Ectodermal cell (in vitro differentiated cells): Measurements from ENCODE around the gene SNX1.

ENCODE experiments used
- H3K27ac ChIP-seq: 2 replicates; pipeline ENCODE4 v1.7.0; 2013; ENCODE audit warnings: mild to moderate bottlenecking, low read depth, low read length; ENCODE audit not compliant: insufficient read depth, poor library complexity, severe bottlenecking
- H3K27me3 ChIP-seq: 2 replicates; pipeline ENCODE4 v1.7.0; 2013; ENCODE audit warnings: mild to moderate bottlenecking, low read length; ENCODE audit not compliant: insufficient read depth, control insufficient read depth, poor library complexity, severe bottlenecking
- H3K36me3 ChIP-seq: one replicate; pipeline ENCODE4 v1.7.0; 2013; ENCODE audit warnings: low read length; ENCODE audit not compliant: control insufficient read depth, insufficient read depth
- H3K4me1 ChIP-seq: one replicate; pipeline ENCODE4 v1.7.0; 2013; ENCODE audit warnings: low read length; ENCODE audit not compliant: control insufficient read depth, insufficient read depth
- H3K4me3 ChIP-seq: 2 replicates; pipeline ENCODE4 v1.7.0; 2013; ENCODE audit warnings: low read depth, low read length, control low read depth; ENCODE audit not compliant: insufficient read depth
- H3K9me3 ChIP-seq: 2 replicates; pipeline ENCODE4 v1.7.0; 2013; ENCODE audit warnings: mild to moderate bottlenecking, low read length, moderate library complexity; ENCODE audit not compliant: control insufficient read depth
- WGBS, 2 experiments: methylation state at CpG; one replicate each; pipeline ENCODE4 v1.1.7; 2013; ENCODE audit warnings: missing lambda C conversion rate in 2 of 2; 5-methylcytosine and 5-hydroxymethylcytosine counted together

SNX1 gene

GRCh38 chr15:64163659-64164362 is 68.0 kb downstream of the SNX1 start:
- no peaks in the 10 kb centered on the region for H3K9me3 ChIP-seq
- H3K27ac ChIP-seq: no peak overlapping the region
- peaks cover 9% of the 10 kb centered on the region for H3K4me1 ChIP-seq
- 78 to 79% methylated on average over 14 of the region's 14 CpGs for WGBS, 2 experiments
- H3K36me3 ChIP-seq: peaks cover 7% of the 10 kb centered on the region
- no peak overlapping the region for H3K4me3 ChIP-seq
- H3K27me3 ChIP-seq: no peaks in the 10 kb centered on the region

- H3K9me3 ChIP-seq: no peaks in the 10 kb centered on the region
- no peak overlapping the region for H3K4me3 ChIP-seq
- H3K36me3 ChIP-seq: peaks cover 6% of the 10 kb centered on the region
- 91 to 94% methylated on average over 4 of the region's 4 CpGs for WGBS, 2 experiments
- no peaks in the 10 kb centered on the region for H3K27me3 ChIP-seq
- H3K27ac ChIP-seq: no peak overlapping the region
- peaks cover 9% of the 10 kb centered on the region for H3K4me1 ChIP-seq
These were observed 68.7 kb downstream of the SNX1 start for GRCh38 chr15:64164436-64164835.

- no peaks in the 10 kb centered on the region for H3K27me3 ChIP-seq
- H3K36me3 ChIP-seq: no peaks in the 10 kb centered on the region
- no peaks in the 10 kb centered on the region for H3K9me3 ChIP-seq
- H3K4me3 ChIP-seq: no peak overlapping the region
- H3K27ac ChIP-seq: no peak overlapping the region
- H3K4me1 ChIP-seq: peaks cover 9% of the 10 kb centered on the region
- 92 to 97% methylated on average over 5 of the region's 5 CpGs for WGBS, 2 experiments
These were observed 70.5 kb downstream of the SNX1 start for GRCh38 chr15:64166102-64166890.

- Histone ChIP-seq H3K9me3 (no peaks in the 10 kb centered on the region), H3K27ac (no peak overlapping the region), H3K27me3 (no peaks in the 10 kb centered on the region), H3K36me3 (peaks cover 3% of the 10 kb centered on the region), H3K4me1 (no peaks in the 10 kb centered on the region), H3K4me3 (no peak overlapping the region)
- WGBS, 2 experiments: 89% methylated on average over 6 to 8 of the region's 8 CpGs
These were observed 84.5 kb downstream of the SNX1 start for GRCh38 chr15:64180235-64180824.

- H3K27ac ChIP-seq: no peak overlapping the region
- no peaks in the 10 kb centered on the region for H3K9me3 ChIP-seq
- 94% methylated on average over 4 of the region's 4 CpGs for WGBS, 2 experiments
- no peak overlapping the region for H3K4me3 ChIP-seq
- no peaks in the 10 kb centered on the region for H3K27me3 ChIP-seq
- H3K36me3 ChIP-seq: peaks cover 4% of the 10 kb centered on the region
- H3K4me1 ChIP-seq: no peaks in the 10 kb centered on the region
These were observed 87.1 kb downstream of the SNX1 start for GRCh38 chr15:64182859-64183370.

- Histone ChIP-seq H3K27ac (no peak overlapping the region), H3K27me3 (no peaks in the 10 kb centered on the region), H3K4me1 (no peaks in the 10 kb centered on the region), H3K4me3 (no peak overlapping the region), H3K36me3 (peaks cover 5% of the 10 kb centered on the region), H3K9me3 (no peaks in the 10 kb centered on the region)
- WGBS, 2 experiments: 90 to 96% methylated on average over 8 to 9 of the region's 9 CpGs
These were observed 89.5 kb downstream of the SNX1 start for GRCh38 chr15:64185146-64185911.

- H3K9me3 ChIP-seq: no peaks in the 10 kb centered on the region
- WGBS, 2 experiments: 93 to 95% methylated on average over 2 of the region's 2 CpGs
- no peaks in the 10 kb centered on the region for H3K4me1 ChIP-seq
- H3K27ac ChIP-seq: no peak overlapping the region
- H3K36me3 ChIP-seq: peaks cover 5% of the 10 kb centered on the region
- H3K4me3 ChIP-seq: no peak overlapping the region
- H3K27me3 ChIP-seq: no peaks in the 10 kb centered on the region
These were observed 91.8 kb downstream of the SNX1 start for GRCh38 chr15:64187396-64188191.
